Measurements from ENCODE around the gene LIX1. TPM values are rescaled to one million over a fixed set of nuclear protein-coding genes. Genes with fewer than 3 reads are reported as not detected.

LIX1 gene
- total RNA-seq, 4 donors from 2014 or later, result under 0.01 TPM; not detected in 2

DNA sequence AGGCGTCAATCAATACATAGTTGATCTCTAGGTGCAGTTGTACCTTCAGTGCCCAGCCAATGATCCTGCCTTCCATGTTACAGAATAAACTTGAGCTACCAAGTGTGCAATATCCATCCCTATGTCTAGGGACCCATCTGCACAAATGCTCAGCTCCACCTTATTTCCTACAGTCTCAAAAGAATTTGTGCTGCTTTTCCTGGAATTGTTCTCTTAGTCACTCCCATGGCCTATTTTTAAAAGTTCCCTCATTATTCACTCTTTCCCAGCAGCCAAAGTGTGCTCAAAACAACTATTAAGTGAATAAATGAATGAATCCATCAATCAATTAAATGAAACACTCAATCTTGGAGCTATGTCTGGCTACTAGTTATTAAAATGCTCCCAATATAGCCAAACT is 14.7 kb downstream of the LIX1 start:
- WGBS, 2 donors, result 79 to 92% methylated on average over 1 of the region's 1 CpG
- Histone ChIP-seq H3K9me3 (no peaks in the 10 kb centered on the region), H3K4me3 (no peak overlapping the region), H3K27ac (no peak overlapping the region), H3K36me3 (no peaks in the 10 kb centered on the region), H3K4me1 (no peaks in the 10 kb centered on the region), H3K27me3 (no peaks in the 10 kb centered on the region)
- no peak for DNase-seq (ENCODE audit: low spot score in 2 of 2)
- TF ChIP-seq EP300 (IDR thresholded peaks at IDR 0.05) (no peak), CTCF (IDR thresholded peaks at IDR 0.05) (no peak), POLR2A (IDR thresholded peaks at IDR 0.05) (no peak)

DNA sequence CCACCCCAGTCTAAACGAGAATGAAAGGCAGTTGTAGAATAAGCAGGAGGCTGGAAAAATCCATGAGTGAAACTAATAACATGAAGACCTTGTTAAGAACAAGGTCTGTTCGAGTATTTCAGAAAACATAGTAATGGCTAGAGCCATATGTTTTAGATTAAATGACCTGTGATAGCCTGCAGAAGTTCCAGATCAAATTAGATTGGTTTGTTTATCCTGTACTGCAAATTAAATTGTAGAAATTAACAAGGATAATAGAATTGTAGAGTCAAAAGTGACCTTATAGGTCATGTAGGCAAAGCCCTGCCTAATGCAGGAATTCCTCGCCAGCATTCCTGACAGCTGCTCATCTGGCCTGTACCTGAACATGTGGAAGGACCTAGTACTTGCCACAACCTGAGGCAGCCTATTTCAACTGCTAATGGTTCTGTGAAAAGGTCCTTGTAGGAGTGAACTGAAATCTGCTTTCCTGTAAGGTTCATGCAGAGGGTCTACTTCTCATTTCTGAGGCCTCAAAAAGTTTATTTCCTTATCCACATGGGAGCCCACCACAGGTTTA is 17.2 kb downstream of the LIX1 start:
- no peak overlapping the region for H3K27ac ChIP-seq
- no peak for TF ChIP-seq POLR2A (IDR thresholded peaks at IDR 0.05)
- TF ChIP-seq EP300 (IDR thresholded peaks at IDR 0.05), result no peak
- no peak for TF ChIP-seq CTCF (IDR thresholded peaks at IDR 0.05)
- H3K4me3 ChIP-seq, result no peak overlapping the region
- 44 to 48% methylated on average over 3 of the region's 3 CpGs for WGBS, 2 donors
- H3K4me1 ChIP-seq, result no peaks in the 10 kb centered on the region
- H3K27me3 ChIP-seq, result no peaks in the 10 kb centered on the region
- no peaks in the 10 kb centered on the region for H3K9me3 ChIP-seq
- no peaks in the 10 kb centered on the region for H3K36me3 ChIP-seq
- DNase-seq (ENCODE audit: low spot score in 2 of 2), result no peak

- no peaks in the 10 kb centered on the region for H3K36me3 ChIP-seq
- DNase-seq (ENCODE audit: low spot score in 2 of 2), result no peak
- H3K4me3 ChIP-seq, result no peak overlapping the region
- no peaks in the 10 kb centered on the region for H3K9me3 ChIP-seq
- H3K27ac ChIP-seq, result no peak overlapping the region
- no peak for TF ChIP-seq EP300 (IDR thresholded peaks at IDR 0.05)
- no peak for TF ChIP-seq CTCF (IDR thresholded peaks at IDR 0.05)
- no peaks in the 10 kb centered on the region for H3K27me3 ChIP-seq
- no peaks in the 10 kb centered on the region for H3K4me1 ChIP-seq
- WGBS, 2 donors, result 60 to 63% methylated on average over 2 of the region's 2 CpGs
Measured at GRCh38 chr5:97124335-97124734, 18.1 kb downstream of the LIX1 start.

DNA sequence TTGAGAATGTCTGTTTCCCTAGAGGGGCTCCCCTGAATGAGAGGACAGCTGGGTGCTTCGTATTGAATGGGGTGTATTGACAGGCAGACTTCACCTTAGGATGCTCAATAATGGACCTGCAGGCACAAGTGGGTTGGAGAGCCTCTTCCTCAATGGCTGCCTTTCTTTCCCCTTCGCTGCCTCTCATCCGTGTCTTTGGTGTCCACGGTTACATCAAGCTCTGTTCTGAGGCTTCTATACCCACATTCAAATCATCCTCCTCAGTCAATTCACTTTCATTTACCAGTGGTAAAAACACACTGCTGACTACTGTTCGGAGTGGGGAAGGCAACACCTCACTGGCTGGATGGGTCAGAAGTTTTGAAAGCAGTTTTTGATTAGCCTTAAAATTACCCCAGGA is 20.6 kb downstream of the LIX1 start:
- no peak overlapping the region for H3K4me3 ChIP-seq
- H3K27me3 ChIP-seq, result no peaks in the 10 kb centered on the region
- no peaks in the 10 kb centered on the region for H3K4me1 ChIP-seq
- H3K27ac ChIP-seq, result no peak overlapping the region
- TF ChIP-seq POLR2A (IDR thresholded peaks at IDR 0.05) (no peak), CTCF (IDR thresholded peaks at IDR 0.05) (no peak), EP300 (IDR thresholded peaks at IDR 0.05) (no peak)
- H3K9me3 ChIP-seq, result no peaks in the 10 kb centered on the region
- H3K36me3 ChIP-seq, result no peaks in the 10 kb centered on the region
- no peak for DNase-seq (ENCODE audit: low spot score in 2 of 2)
- 75 to 87% methylated on average over 5 of the region's 5 CpGs for WGBS, 2 donors

- Histone ChIP-seq H3K27me3 (no peaks in the 10 kb centered on the region), H3K36me3 (no peaks in the 10 kb centered on the region), H3K27ac (no peak overlapping the region), H3K9me3 (no peaks in the 10 kb centered on the region), H3K4me3 (no peak overlapping the region), H3K4me1 (no peaks in the 10 kb centered on the region)
- 67 to 82% methylated on average over 2 of the region's 2 CpGs for WGBS, 2 donors
- no peak for DNase-seq (ENCODE audit: low spot score in 2 of 2)
- no peak for TF ChIP-seq CTCF (IDR thresholded peaks at IDR 0.05)
- TF ChIP-seq POLR2A (IDR thresholded peaks at IDR 0.05), result no peak
- no peak for TF ChIP-seq EP300 (IDR thresholded peaks at IDR 0.05)
Measured at GRCh38 chr5:97120195-97120594, 22.2 kb downstream of the LIX1 start.
